ENCODE measurements around the gene GPR152.
"Not testable (repeated sequence)": the region's sequence is repeated elsewhere in the genome, so short reads cannot be mapped to it uniquely, and the experiment has no call there.

The GPR152 gene

DNA sequence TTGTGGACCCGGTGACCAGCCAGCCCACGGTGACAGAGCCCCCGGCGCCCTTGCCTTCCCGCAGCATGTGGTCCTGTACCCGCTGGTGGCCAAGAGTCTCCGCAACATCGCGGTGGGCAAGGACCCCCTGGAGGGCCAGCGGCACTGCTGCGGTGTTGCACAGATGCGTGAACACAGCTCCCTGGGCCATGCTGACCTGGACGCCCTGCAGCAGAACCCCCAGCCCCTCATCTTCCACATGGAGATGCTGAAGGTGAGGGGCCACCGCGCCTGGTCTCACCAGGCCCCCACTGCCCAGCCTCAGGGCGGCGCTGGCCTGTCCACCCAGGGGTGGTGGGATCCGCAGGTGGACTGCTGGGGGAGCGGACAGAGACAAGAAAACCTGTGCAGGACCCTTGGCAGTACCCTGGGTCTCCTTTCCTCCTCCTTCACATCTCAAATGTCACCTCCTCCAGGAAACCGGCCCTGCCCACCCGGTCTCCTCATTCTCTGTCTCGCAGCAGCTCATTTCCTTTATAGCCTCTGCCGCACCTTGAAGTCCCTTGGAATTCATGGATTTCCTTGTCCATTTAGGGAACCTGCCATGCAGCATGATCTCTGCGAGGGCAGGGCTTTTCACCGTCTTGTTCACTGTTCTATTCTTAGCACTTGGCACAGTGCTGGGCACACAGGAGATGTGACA is 36.8 kb upstream of the GPR152 start:
- no peak for DNase-seq

DNA sequence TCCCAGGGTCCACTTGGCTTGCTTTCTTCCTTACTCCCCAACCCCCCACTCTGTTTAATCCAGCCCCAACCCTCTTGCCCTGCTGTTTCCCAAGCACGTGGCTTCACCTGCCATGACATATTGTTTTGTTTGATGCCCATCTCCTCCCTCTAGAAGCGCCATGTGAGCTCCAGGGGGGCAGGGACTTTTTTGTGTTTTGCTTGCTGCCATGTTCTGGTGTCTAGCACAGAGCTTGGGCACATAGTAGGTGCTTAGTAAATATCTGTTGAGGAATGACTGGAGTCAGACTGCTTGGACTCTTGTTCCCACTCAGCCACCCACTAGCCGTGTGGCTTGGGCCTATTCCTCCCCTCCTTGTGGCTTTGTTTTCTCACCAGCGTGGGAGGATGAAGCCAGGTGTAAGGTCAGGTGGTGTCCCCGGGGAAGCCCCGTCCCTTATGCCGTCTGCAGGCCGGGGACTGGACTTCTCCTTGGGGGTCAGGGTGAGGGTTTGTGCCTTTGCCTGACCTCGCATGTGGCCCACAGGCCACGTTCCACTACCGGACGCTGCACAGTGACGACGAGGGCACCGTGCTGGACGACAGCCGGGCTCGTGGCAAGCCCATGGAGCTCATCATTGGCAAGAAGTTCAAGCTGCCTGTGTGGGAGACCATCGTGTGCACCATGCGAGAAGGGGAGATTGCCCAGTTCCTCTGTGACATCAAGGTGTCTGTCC is 34.1 kb upstream of the GPR152 start:
- DNase-seq, result no peak

DNA sequence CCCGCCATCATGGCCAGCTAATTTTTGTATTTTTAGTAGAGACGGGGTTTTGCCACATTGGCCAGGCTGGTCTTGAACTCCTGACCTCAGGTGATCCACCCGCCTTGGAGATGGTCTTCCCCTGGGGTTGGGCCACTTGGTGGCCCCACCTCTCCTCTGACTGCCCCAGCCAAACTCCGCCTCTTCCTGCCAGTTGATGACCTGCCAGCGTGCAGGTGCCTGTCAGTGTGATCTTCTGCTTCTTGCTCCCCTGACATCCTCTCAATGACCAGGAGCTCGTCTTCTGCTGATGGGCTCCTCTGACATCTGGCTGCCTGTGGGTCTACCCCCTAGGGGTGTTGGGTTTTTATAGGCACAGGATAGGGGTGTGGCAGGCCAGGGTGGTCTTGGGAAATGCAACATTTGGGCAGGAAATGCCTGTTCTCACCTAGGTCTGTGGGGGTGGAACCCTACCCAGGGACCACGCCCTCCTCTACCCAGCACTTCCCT is 33.4 kb upstream of the GPR152 start:
- peak; percentile 81 for DNase-seq

DNA sequence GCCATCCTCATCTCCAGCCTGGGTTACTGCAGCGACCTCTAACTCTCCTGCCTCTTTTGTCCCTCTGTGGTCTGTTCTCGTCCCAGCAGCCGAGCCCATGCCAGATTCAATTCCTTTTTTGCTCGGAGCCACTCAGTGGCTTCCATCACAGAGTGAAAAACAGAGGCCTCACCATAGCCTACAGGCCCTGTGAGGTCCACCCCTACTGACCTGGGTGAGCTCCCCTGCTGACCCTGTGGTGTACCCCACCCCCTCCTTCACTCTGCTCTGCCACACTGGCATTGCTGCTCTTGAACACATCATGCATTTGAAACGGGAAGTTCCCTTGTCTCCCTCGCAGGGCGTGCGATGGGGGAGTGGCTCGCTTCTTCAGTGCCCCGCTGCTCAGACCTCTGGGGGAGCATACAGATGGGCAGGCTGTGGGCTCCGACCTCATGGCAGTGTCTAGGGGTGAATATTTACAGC is 32.4 kb upstream of the GPR152 start:
- DNase-seq, result peak; percentile 43

DNA sequence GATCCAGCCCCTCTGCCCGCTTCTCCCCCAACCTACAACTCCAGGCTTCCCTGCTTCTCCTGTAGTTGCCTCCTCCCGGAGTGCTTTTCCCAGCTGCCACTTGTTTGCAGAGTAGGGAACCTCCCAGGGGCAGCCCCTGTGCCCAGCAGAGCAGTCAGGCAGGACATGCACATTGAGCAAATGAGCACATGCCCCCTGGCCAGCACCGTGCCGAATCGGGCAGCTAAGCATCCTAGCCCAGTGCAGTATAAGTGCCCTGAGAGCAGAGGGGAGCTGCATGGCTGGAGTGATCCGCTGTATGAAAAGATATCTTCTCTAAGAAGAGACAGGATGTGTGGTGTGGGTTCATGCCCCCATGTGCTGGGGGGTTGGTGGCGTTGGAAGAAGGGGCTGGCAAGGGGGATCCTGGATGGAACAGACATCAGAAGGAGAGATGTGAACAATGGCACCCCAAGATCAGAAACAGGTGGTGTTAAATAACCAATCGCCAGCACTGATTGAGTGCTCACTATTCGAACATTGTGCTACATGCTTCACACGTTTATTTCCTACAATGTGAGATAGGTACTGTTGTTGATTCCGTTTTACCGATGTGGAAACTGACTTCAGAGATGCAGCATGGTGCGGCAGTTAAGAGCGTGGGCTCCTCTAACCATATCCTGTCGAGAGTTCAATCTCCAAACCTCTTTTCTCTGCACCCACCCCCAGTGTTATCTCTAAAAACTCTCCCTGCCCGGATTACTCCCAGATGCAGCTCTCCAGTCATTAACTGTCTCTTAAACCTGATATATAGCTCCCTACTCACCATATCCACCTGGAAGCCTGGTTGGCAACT is 31.5 kb upstream of the GPR152 start:
- DNase-seq, result no peak

DNA sequence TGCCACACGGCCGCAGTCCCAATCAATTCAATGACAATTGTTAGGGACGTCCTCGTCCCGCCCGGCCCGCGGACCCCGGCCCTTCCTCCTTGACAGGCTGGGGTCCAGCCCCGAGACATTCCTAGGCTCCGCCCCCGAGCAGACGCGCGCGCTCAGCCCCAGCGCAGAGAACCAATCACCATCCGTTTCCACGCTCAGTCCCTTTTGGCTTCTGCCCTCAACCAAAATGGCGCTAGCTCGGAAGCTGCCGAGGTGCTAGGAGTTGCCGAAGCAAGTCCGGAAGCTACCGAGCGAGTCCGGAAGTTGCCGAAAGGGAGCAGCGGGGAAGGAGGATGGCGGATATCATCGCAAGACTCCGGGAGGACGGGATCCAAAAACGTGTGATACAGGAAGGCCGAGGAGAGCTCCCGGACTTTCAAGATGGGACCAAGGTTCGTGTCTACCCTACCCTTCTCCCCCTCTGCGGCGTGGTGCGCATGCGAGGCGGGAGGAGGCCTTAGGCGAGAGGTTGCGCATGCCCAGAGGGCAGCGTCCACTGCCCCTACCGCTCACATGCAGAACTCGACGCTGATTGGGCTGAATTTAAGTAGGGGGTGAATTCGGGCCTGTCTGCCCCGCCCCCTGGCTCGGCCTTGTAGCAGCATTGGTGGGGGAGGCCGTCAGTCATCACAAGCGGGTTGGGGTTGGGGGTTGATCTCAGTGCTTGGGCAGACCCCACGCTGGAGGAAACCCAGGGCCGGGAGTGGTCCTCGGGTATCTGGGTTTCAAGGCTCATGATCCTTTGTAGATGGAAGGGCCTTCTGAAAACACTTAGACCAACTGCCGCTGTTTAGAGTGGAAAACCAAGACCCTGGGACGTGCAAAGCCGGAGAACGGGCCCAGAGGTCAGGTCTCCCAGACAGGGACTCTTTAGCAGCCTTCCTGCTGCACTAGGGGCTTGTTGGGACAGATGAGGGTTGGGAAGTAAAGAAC is 30.6 kb upstream of the GPR152 start, which contains the start of gene AIP:
AIP (plus strand) TSS at position 200 of the 972 bp plus-strand sequence; CDS start at position 333, 133 bp downstream.
- DNase-seq, result peak; percentile 100

DNA sequence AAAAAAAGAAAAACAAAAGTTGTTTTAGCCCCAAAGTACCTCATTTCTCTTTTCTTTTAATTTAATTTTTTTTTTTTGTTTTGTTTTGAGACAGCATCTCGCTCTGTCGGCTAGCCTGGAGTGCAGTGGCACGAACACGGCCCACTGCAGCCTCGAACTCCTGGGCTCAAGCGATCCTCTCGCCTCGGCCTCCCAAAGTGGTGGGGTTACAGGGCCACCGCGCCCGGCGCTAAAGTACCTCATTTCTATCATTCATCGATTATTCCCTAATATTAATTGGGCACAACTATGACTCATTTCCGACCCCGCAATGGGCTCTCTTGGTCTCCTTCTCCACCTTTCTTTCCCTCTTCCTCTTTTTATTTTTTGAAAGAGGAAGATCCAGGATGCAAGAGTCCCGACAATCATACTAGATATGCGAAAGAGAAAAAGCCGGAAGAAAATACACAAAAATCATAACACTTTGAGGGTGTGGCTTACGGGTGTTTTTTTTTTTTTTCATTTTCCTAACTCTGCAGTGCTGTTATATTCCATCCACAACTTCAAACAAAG is 29.8 kb upstream of the GPR152 start:
- no peak for DNase-seq

DNA sequence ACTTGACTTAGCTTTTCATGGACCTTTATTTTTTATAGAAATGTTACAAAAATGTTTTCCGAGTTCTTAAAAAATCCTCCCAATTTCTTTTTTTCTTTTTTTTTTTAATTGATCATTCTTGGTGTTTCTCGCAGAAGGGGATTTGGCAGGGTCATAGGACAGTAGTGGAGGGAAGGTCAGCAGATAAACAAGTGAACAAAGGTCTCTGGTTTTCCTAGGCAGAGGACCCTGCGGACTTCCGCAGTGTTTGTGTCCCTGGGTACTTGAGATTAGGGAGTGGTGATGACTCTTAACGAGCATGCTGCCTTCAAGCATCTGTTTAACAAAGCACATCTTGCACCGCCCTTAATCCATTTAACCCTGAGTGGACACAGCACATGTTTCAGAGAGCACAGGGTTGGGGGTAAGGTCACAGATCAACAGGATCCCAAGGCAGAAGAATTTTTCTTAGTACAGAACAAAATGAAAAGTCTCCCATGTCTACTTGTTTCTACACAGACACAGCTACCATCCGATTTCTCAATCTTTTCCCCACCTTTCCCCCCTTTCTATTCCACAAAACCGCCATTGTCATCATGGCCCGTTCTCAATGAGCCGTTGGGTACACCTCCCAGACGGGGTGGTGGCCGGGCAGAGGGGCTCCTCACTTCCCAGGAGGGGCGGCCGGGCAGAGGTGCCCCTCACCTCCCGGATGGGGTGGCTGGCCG is 25.0 kb upstream of the GPR152 start:
- not testable (repeated sequence) for DNase-seq

DNA sequence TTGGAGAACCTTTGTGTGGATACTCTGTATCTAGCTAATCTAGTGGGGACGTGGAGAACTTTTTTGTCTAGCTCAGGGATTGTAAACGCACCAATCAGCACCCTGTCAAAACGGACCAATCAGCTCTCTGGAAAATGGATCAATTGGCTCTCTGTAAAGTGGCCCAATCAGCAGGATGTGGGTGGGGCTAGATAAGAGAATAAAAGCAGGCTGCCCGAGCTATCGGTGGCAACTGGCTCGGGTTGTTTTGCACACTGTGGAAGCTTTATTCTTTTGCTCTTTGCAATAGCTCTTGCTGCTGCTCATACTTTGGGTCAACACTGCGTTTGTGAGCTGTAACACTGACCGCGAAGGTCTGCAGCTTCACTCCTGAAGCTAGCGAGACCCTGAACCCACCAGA is 24.2 kb upstream of the GPR152 start:
- not testable (repeated sequence) for DNase-seq

DNA sequence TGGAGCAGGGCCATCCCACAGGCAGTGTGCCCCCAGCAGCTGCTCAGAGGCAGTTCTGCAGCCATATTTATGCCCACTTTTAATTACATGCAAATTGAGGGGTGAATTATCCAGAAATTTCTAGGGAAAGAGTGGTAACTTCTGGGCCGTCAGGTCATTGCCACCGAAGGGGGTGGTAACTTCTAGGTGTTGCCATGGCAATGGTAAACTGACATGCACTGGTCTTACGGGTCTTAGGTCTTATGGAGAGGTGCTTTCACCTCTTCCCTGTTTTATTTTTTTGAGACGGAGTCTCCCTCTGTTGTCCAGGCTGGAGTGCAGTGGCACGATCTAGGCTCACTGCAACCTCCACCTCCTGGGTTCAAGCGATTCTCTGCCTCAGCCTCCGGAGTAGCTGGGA is 20.4 kb upstream of the GPR152 start:
- no peak for DNase-seq

DNA sequence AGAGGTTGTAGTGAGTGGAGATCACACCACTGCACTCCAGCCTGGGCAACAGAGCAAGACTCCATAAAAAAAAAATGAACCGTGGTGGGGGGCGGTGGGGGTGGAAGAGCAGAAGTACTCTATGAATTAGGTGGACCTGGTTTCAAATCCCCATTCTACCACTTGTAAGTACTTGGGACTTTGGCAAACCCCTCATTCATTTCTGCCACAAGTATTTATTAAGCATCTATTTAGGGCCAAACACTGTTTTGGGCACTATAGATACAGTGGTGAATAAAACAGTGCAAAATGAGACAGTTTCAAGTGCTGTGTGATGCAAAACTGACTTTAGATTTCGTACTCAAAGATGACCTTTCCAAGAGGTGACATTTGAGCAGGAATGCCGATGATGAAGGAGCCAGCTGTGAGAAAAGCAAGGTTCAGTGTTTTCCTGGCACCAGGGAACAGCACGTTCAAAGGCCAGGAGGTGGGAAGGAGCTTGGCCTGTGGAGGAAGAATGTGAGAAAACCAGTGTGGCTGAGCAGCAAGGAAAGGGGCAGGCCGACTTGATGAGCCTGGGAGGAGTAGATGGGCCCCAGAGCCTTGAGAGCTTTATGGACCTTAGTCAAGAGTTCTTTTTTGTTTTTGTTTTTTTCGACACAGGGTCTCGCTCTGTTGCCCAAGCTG is 17.9 kb upstream of the GPR152 start:
- DNase-seq, result no peak

DNA sequence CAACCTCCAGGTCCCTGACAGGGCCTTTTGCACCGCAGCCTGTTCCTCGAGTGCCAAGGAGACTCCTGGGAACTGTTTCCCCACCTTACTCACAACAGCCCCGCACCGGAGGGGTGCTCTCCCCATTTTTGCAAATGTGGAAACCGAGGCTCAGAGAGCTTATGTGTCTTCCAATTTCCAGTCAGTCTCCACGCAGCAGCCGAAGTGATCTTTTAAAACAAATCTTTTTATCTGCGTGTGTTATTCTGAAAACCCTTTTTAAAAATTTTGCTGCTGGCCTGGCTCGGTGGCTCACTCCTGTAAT is 16.9 kb upstream of the GPR152 start:
- no peak for DNase-seq

DNA sequence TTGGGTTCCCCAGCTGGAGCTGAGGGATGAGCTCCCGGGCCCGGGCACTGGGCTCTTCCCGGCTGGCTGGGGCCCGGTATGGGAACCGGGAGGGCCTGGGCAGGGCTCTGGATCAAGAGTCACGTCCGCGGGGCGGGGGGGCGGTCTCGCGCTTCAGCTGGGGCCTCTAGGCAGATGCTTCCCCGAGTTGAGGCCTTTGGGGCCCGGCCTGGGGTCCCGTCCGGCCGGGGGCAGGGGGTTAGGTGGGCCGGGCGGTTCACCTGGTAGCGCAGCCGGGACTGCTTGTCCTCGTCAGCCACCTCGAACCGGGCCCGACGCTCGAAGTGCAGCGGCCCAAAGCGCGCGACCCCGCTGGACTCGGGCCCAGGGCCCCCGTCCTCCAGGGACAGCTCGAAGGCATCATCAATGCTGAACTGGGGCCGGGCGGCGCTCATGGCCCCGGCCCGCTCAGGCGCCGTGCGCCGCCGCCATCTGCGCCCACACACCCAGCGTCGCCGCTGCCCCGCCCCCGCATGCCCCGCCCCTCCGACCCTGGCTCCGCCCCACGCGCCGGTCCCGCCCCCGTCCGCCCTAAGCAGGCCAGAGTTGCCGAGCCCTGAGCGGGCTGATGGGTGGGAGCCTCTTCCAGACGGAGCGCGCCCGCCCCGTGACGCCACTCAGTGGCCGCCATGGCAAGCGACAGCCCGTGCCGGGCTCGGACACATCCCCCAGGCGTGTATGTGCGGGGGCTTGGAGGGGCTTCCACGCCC is 16.4 kb upstream of the GPR152 start, which contains the start of gene TMEM134:
TMEM134 (minus strand) TSS at position 493 of the 749 bp plus-strand sequence; CDS start at position 434, 59 bp downstream.
- DNase-seq, result peak; percentile 97

DNA sequence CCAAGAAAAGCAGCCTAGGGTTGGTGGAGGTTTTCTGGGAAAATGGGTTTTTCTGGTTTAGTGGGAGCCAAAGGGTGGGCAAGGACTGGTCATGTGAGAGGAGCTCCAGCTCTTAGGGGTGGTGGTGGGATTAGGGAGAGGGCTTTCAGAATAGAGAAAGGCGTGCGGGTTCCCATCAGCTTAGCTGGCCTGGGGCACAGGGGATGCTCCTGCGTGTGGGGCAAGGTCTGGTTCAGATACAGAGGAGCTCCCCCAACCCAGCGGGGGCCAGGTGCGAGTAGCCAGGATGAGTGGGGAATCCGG is 15.9 kb upstream of the GPR152 start:
- peak; percentile 56 for DNase-seq

DNA sequence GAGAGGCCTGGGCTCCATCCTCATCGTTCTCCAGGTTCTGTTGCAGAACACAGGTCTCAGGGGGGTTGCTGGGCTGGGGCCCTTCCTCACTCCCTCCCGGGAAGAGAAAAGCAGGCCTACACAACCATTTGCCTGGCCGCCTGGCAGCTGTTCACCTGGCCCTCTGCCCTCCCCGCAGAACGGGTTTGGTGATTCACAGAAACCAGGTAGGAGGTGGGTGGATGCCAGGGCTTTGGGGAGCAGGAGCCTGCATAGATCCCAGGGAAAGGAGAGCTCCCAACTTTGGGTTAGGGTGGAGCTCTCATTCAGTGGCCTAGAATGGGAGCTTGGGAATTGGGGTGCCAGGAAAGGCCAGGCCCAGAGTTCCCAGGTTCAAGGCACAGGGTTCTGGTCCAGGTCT is 15.5 kb upstream of the GPR152 start:
- DNase-seq, result peak; percentile 80

DNA sequence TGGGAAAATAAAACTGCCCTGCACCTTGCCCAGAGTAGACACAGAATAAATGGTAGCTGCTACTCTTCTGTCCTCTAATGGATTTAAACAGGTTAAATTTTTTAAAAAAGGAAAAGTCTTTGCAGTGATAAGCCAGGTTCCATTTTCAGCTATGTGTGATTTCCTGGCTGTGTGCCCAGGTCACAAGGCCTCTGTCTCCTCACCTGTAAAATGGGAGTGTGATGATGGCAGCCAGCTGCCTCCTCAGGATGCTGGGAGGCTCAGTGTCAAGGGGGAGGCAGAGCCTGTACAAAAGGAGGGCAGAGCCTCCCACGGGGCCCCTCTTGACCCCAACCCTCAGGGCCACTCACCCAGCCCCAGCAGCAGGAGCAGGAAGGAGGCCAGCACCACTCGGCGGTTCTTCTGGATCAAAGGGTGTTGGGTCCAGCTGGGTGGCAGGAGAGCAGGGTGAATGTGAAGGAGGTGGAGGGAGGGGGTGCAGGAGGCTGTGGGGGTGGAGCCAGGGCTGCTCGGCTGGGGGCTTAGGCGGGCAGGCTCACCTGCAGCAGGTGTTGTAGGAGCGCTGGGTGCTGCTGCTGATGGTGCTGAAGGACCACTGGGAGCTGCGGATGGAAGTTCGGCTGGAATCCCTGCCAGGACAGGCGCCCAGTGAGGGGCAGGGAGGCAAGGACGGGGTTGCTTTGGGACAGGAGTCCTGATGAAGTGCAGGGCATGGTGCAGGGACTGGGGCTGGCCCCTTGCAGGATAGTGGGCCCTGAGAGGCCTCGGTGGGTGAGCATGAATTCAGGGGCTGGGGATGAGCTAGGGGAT is 14.6 kb upstream of the GPR152 start:
- DNase-seq, result peak; percentile 75

DNA sequence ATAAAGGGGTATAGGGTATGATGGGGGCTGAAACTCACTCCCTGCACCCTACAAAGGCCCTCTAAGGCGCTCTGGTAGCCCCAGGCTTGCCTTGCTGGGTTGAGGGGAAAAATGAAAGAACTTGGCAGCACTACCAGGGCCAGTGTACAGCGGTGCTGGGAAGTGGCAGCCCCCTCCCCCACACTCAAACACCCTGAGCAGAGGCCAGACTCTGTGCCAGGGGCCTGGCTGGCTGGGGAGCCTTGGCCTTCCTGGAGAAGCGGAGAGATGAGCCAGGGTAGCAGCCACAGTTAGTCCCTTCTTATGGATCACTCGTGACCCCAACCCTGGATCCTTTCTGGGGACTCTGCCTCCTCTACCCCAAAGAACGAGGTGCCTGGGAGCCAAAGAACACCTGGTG is 13.8 kb upstream of the GPR152 start:
- DNase-seq, result no peak

DNA sequence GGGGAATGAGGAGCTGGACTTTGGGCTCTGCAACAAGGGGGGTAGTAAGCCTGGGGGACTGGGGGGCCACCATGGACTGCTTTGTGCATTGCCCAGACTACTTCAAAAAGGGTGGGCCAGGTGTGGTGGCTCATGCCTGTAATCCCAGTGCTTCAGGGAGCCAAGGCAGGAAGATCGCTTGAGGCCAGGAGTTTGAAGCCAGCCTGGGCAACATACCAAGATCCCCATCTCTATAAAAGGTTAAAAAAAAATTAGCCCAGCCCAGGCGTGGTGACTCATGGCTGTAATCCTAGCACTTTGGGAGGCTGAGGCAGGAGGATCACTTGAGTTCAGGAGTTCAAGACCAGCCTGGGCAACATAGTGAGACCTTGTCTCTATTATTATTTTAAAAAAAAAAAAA is 13.0 kb upstream of the GPR152 start:
- not testable (repeated sequence) for DNase-seq

DNA sequence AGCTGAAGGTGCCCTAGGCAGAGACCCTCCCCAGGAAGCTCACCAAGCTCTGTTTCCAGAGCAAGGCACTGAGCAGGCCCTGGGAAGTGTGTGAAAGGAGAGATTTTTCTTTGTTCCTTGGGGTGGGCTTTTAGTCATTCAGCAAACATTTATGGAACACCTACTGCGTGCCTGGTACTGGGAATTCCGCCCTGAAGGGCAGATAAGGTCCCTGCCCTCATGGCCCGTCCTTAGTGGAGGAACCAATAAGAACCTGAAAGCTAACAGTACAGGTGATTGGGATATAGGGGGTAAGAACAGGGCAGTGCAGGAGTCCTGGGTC is 12.6 kb upstream of the GPR152 start:
- DNase-seq, result no peak

Data from RPMI8226 (cell line).